ENCODE results near the gene LHFPL3. TPM values are rescaled to one million over a fixed set of nuclear protein-coding genes. Genes with fewer than 3 reads are reported as not detected.

Gene LHFPL3
- total and polyA plus RNA-seq, 2 of the 13 experiments (the other 11 are each of a cell fraction or from before 2014, with no cell fraction given), result not detected

- peak; percentile 60 to 85 for TF ChIP-seq MAFK (conservative IDR thresholded peaks at IDR 0.05 in 1 of 2, IDR thresholded peaks at IDR 0.05 in 1 of 2; ENCODE audit: low read length in 2 of 2)
- no peak for TF ChIP-seq FOXJ3 (CRISPR knock-in tag; IDR thresholded peaks at IDR 0.05; ENCODE audit: borderline replicate concordance)
- no peak for TF ChIP-seq GLMP (CRISPR knock-in tag; IDR thresholded peaks at IDR 0.05; ENCODE audit: borderline replicate concordance)
- no peak for TF ChIP-seq ATF7-NPFF (CRISPR knock-in tag; IDR thresholded peaks at IDR 0.05; ENCODE audit: low read depth)
- no peak for TF ChIP-seq ZNF230 (CRISPR knock-in tag; IDR thresholded peaks at IDR 0.05)
- no peak for TF ChIP-seq ZNF562 (CRISPR knock-in tag; IDR thresholded peaks at IDR 0.05; ENCODE audit: borderline replicate concordance)
- TF ChIP-seq GATAD1 (CRISPR knock-in tag; IDR thresholded peaks at IDR 0.05), result no peak
- no peak for TF ChIP-seq ZNF343 (CRISPR knock-in tag; IDR thresholded peaks at IDR 0.05)
- TF ChIP-seq PAX8 (CRISPR knock-in tag; IDR thresholded peaks at IDR 0.05; ENCODE audit: borderline replicate concordance), result no peak
- no peak for TF ChIP-seq ETV6 (CRISPR knock-in tag; conservative IDR thresholded peaks at IDR 0.05)
- no peak for TF ChIP-seq ZNF512B (CRISPR knock-in tag; IDR thresholded peaks at IDR 0.05; ENCODE audit: borderline replicate concordance)
- no peak for TF ChIP-seq DPF2 (CRISPR knock-in tag; IDR thresholded peaks at IDR 0.05; ENCODE audit: borderline replicate concordance, low read depth)
- no peak for TF ChIP-seq FOXC1 (CRISPR knock-in tag; IDR thresholded peaks at IDR 0.05; ENCODE audit: borderline replicate concordance)
- TF ChIP-seq THAP8 (CRISPR knock-in tag; IDR thresholded peaks at IDR 0.05; ENCODE audit: borderline replicate concordance), result no peak
- TF ChIP-seq SMAD3 (CRISPR knock-in tag; IDR thresholded peaks at IDR 0.05), result 0 out of 2 replicates have a peak, but pooled peaks have one; percentile 17
- TF ChIP-seq KDM5B (CRISPR knock-in tag; IDR thresholded peaks at IDR 0.05; ENCODE audit: borderline replicate concordance), result no peak
- no peak for TF ChIP-seq ZNF18 (CRISPR knock-in tag; IDR thresholded peaks at IDR 0.05; ENCODE audit: insufficient replicate concordance)
- peak; percentile 99 for TF ChIP-seq LCORL (IDR thresholded peaks at IDR 0.05)
- peak; percentile 53; the same call in 1 of the 2 replicates for TF ChIP-seq LCORL (CRISPR knock-in tag; IDR thresholded peaks at IDR 0.05)
- no peak for TF ChIP-seq ZNF224 (CRISPR knock-in tag; IDR thresholded peaks at IDR 0.05)
- TF ChIP-seq DNMT3B (CRISPR knock-in tag; conservative IDR thresholded peaks at IDR 0.05), result no peak
- no peak for TF ChIP-seq TCF7 (IDR thresholded peaks at IDR 0.05; ENCODE audit: low read depth)
- no peak for TF ChIP-seq ZNF253 (CRISPR knock-in tag; IDR thresholded peaks at IDR 0.05; ENCODE audit: borderline replicate concordance)
- no peak for TF ChIP-seq ZNF777 (CRISPR knock-in tag; IDR thresholded peaks at IDR 0.05)
- no peak for TF ChIP-seq ZNF670 (CRISPR knock-in tag; IDR thresholded peaks at IDR 0.05; ENCODE audit: borderline replicate concordance)
Observed at GRCh38 chr7:104883718-104884452, 555.5 kb downstream of the LHFPL3 start (continued).
